Measurements from ENCODE around the gene SLC23A2.
"Not testable (repeated sequence)": the region's sequence is repeated elsewhere in the genome, so short reads cannot be mapped to it uniquely, and the experiment has no call there.

The SLC23A2 gene

GRCh38 chr20:4850960-4851359 is 150.3 kb downstream of the SLC23A2 start (continued):
- TF ChIP-seq POU6F1 (CRISPR knock-in tag; IDR thresholded peaks at IDR 0.05; ENCODE audit: borderline replicate concordance, low read depth) (no peak), TOX (CRISPR knock-in tag; IDR thresholded peaks at IDR 0.05; ENCODE audit: borderline replicate concordance) (no peak), ISL1 (CRISPR knock-in tag; IDR thresholded peaks at IDR 0.05) (no peak)

GRCh38 chr20:4848829-4849228 is 152.5 kb downstream of the SLC23A2 start:
- not testable (repeated sequence) for ATAC-seq

- no peak; the same call in 2 of the 3 replicates for ATAC-seq
- no peak for TF ChIP-seq ESRRG (CRISPR knock-in tag; IDR thresholded peaks at IDR 0.05)
- no peak for TF ChIP-seq TCF4 (CRISPR knock-in tag; IDR thresholded peaks at IDR 0.05; ENCODE audit: borderline replicate concordance)
- no peak for TF ChIP-seq RARB (CRISPR knock-in tag; IDR thresholded peaks at IDR 0.05)
- no peak for TF ChIP-seq ZC3H10 (CRISPR knock-in tag; IDR thresholded peaks at IDR 0.05)
Observed at GRCh38 chr20:4848041-4848440, 153.3 kb downstream of the SLC23A2 start.

- TF ChIP-seq TCF4 (CRISPR knock-in tag; IDR thresholded peaks at IDR 0.05; ENCODE audit: borderline replicate concordance), result no peak
- TF ChIP-seq ZNF565 (CRISPR knock-in tag; conservative IDR thresholded peaks at IDR 0.05; ENCODE audit: low read depth), result no peak
- TF ChIP-seq, protein P1, sequence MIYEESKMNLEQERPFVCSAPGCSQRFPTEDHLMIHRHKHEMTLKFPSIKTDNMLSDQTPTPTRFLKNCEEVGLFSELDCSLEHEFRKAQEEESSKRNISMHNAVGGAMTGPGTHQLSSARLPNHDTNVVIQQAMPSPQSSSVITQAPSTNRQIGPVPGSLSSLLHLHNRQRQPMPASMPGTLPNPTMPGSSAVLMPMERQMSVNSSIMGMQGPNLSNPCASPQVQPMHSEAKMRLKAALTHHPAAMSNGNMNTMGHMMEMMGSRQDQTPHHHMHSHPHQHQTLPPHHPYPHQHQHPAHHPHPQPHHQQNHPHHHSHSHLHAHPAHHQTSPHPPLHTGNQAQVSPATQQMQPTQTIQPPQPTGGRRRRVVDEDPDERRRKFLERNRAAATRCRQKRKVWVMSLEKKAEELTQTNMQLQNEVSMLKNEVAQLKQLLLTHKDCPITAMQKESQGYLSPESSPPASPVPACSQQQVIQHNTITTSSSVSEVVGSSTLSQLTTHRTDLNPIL (CRISPR knock-in tag; IDR thresholded peaks at IDR 0.05; ENCODE audit: low read depth), result no peak
- ATAC-seq, result no peak
Observed at GRCh38 chr20:4846821-4847220, 154.5 kb downstream of the SLC23A2 start.

GRCh38 chr20:4844751-4845465 is 156.4 kb downstream of the SLC23A2 start:
- TF ChIP-seq BACH2 (CRISPR knock-in tag; IDR thresholded peaks at IDR 0.05; ENCODE audit: borderline replicate concordance) (no peak), POU6F1 (CRISPR knock-in tag; IDR thresholded peaks at IDR 0.05; ENCODE audit: borderline replicate concordance, low read depth) (no peak), ZNF70 (CRISPR knock-in tag; IDR thresholded peaks at IDR 0.05) (no peak), CSDC2 (CRISPR knock-in tag; IDR thresholded peaks at IDR 0.05) (no peak)
- no peak for ATAC-seq

GRCh38 chr20:4844325-4844724 is 157.0 kb downstream of the SLC23A2 start:
- no peak for ATAC-seq
- TF ChIP-seq TOX (CRISPR knock-in tag; IDR thresholded peaks at IDR 0.05; ENCODE audit: borderline replicate concordance) (no peak), GLIS3 (CRISPR knock-in tag; IDR thresholded peaks at IDR 0.05) (no peak), ISL1 (CRISPR knock-in tag; IDR thresholded peaks at IDR 0.05) (no peak), PPARA (CRISPR knock-in tag; IDR thresholded peaks at IDR 0.05; ENCODE audit: borderline replicate concordance) (no peak), TCF4 (CRISPR knock-in tag; IDR thresholded peaks at IDR 0.05; ENCODE audit: borderline replicate concordance) (no peak), SNAI2 (CRISPR knock-in tag; IDR thresholded peaks at IDR 0.05) (no peak)

DNA sequence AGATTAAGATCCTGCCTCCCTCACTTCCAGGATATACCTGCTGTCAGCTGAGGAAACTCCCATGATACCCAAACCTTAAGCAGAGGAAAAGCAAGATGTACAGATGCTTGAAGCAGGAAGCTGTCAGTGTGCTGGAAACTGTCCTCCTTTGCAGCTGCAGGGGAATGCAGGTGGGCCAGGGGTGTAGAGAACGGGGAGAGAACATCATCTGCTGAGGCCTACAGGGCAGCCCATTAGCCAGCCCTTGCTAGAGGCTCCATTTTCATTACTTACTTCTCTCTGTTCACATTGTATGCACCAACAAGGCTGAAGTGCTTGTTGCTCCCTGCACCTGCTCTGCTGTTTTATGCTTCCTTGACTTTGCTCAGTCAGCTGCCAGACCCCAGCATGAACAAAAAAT is 160.5 kb downstream of the SLC23A2 start:
- no peak for ATAC-seq
- TF ChIP-seq ZNF565 (CRISPR knock-in tag; conservative IDR thresholded peaks at IDR 0.05; ENCODE audit: low read depth), result no peak
- TF ChIP-seq, protein P2, sequence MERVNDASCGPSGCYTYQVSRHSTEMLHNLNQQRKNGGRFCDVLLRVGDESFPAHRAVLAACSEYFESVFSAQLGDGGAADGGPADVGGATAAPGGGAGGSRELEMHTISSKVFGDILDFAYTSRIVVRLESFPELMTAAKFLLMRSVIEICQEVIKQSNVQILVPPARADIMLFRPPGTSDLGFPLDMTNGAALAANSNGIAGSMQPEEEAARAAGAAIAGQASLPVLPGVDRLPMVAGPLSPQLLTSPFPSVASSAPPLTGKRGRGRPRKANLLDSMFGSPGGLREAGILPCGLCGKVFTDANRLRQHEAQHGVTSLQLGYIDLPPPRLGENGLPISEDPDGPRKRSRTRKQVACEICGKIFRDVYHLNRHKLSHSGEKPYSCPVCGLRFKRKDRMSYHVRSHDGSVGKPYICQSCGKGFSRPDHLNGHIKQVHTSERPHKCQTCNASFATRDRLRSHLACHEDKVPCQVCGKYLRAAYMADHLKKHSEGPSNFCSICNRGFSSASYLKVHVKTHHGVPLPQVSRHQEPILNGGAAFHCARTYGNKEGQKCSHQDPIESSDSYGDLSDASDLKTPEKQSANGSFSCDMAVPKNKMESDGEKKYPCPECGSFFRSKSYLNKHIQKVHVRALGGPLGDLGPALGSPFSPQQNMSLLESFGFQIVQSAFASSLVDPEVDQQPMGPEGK (CRISPR knock-in tag; IDR thresholded peaks at IDR 0.05; ENCODE audit: borderline replicate concordance), result no peak
- TF ChIP-seq POU6F1 (CRISPR knock-in tag; IDR thresholded peaks at IDR 0.05; ENCODE audit: borderline replicate concordance, low read depth), result no peak
- TF ChIP-seq, protein P3, sequence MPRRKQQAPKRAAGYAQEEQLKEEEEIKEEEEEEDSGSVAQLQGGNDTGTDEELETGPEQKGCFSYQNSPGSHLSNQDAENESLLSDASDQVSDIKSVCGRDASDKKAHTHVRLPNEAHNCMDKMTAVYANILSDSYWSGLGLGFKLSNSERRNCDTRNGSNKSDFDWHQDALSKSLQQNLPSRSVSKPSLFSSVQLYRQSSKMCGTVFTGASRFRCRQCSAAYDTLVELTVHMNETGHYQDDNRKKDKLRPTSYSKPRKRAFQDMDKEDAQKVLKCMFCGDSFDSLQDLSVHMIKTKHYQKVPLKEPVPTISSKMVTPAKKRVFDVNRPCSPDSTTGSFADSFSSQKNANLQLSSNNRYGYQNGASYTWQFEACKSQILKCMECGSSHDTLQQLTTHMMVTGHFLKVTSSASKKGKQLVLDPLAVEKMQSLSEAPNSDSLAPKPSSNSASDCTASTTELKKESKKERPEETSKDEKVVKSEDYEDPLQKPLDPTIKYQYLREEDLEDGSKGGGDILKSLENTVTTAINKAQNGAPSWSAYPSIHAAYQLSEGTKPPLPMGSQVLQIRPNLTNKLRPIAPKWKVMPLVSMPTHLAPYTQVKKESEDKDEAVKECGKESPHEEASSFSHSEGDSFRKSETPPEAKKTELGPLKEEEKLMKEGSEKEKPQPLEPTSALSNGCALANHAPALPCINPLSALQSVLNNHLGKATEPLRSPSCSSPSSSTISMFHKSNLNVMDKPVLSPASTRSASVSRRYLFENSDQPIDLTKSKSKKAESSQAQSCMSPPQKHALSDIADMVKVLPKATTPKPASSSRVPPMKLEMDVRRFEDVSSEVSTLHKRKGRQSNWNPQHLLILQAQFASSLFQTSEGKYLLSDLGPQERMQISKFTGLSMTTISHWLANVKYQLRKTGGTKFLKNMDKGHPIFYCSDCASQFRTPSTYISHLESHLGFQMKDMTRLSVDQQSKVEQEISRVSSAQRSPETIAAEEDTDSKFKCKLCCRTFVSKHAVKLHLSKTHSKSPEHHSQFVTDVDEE (CRISPR knock-in tag; IDR thresholded peaks at IDR 0.05), result no peak
- TF ChIP-seq TOX (CRISPR knock-in tag; IDR thresholded peaks at IDR 0.05; ENCODE audit: borderline replicate concordance), result no peak
- no peak for TF ChIP-seq ISL1 (CRISPR knock-in tag; IDR thresholded peaks at IDR 0.05)
- no peak for TF ChIP-seq ZFP3 (CRISPR knock-in tag; IDR thresholded peaks at IDR 0.05)
- no peak for TF ChIP-seq ZNF70 (CRISPR knock-in tag; IDR thresholded peaks at IDR 0.05)
- no peak for TF ChIP-seq OSR1 (CRISPR knock-in tag; IDR thresholded peaks at IDR 0.05)
- TF ChIP-seq GLIS3 (CRISPR knock-in tag; IDR thresholded peaks at IDR 0.05), result no peak
- TF ChIP-seq TCF4 (CRISPR knock-in tag; IDR thresholded peaks at IDR 0.05; ENCODE audit: borderline replicate concordance), result no peak

Data from SK-N-SH treated with all-trans-retinoic acid at 6 μM for 48 hours (cell line).